Activated CD4-positive, CD25-positive, alpha-beta regulatory T cell (primary cell): ENCODE data around the gene RNU5B-1.
A peak's percentile ranks its signal among the peaks of the same experiment; 100 is the strongest.
"Not testable (repeated sequence)": the region's sequence is repeated elsewhere in the genome, so short reads cannot be mapped to it uniquely, and the experiment has no call there.

Source experiments
- DNase-seq, 4 experiments: peaks; one replicate each; lab custom pipeline; 2025; lab: John Stamatoyannopoulos, UW

The RNU5B-1 gene

DNA sequence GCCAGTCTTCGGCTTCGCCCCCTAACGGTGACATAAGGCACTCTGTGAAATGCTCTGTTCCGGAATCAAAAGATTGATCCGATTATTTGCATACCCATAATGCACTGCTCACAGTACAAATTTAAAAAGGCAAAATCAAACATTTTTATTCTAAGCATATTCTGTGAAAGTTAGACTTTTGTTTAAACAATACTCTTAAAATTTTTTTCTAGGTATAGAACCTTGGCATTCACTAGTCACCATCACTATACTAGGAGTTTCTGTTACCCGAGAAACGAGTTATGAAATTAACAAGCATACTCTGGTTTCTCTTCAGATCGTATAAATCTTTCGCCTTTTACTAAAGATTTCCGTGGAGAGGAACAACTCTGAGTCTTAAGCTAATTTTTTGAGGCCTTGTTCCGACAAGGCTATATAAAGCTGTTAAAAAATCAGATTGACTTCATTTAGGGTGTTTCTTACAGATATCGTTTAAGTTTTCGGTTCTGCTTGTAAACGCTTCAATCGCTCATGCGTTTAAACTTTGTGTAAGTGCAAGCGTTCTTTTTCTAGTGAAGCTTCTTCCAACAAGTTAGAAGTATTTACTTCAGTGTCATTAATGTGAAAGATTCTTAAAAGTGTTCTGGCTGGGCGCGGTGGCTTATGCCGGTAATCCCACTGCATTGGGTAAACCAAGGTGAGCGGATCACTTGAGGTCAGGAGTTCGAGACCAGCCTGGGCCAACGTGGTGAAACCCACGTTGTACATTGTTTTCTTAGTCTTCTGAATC, at the start of gene RNU5B-1:
Gene RNU5B-1, plus strand, starts transcription at position 297 of the 769 bp plus-strand sequence.
- DNase-seq: peak; percentile 41 to 75 (median 58)

DNA sequence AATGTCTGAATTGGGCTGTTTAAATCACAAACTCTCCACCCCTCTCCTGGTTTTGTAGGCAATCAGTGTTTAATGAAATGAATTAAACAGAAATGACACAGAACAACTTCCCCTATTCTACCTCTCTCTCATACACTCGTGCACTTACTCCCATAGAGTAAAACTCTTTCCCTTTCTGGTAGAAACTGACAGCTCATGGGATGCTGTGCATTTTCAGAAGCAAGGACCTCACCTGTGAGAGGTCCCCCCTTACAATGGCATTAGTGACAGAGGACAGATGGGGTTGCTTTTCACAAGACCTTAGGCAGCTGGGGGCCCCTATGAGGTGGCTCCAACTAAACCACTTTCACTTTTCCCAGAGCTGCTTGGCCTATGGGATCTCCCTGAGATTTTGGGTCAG, 49.7 kb upstream of the RNU5B-1 start:
- no peak for DNase-seq

DNA sequence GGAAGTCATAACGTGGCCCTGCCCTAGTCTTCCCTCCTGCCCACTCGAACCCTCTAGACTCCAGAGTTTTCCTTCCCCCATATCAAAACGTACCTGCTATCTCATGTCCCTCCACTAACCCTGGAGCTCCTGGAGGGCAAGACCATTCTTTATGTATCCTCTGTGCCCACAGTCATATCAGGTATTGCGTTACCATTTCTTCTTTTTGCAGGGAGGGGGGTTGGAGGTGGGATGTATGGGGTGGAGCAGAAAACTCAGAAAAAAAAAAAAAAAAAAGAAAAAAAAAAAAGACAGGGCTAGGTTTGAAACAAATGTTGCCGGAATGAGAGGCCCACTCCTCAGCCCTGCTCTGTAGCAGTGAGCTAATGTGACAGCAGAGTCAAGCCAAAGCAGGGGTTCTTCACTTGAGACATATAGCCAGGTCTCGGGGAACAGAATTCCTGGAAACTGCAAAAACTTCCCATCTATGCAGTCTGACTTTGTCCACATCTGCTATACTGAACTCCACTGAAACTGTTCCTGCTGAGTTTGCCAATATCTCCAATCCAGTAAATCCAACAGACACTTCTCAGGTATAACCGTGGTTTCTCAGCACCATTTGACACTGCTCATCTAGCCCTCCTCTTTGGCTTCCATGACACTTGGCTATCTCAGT, 48.9 kb upstream of the RNU5B-1 start:
- DNase-seq: no peak

DNA sequence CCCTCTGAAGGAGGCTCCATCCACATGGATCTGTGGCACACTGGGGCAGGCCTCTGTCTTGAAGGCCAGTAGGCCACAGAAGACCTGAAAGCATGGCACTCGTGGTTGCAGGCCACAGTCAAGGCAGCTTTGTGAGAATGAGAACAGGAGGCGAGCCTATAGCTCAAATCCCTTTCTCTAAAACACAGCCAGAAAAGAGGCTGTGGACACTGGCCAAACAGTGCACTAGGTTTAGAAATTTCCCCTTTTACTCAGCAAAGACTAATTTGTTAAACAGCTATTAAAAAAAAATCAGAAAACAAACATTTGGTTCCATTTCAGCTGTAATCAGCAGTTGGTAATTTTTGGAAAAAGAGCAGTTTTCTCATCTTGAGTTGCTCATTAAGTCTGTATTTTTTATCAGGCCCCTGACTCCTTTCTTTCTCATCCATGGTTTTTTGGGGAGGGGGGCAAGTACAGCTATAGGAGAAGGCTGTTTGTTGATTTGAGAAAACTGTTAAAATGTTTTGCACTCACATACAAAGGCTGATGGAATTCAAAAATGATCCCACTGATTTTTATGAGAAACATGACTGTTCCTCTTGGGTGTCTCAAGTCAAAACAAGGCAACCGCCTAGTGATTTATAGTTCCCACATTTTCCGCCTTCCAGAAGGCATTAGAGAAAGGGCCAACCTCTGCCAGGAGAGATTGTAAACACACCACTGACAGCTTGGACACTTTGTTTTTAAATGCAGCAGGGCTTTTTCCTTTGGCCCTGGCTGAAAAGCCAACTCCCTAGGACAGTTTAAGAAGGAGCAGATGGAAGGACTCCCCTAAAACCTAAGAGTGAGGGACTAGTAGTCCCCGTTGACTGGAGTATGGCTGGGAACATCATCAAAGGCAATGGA, 45.9 kb upstream of the RNU5B-1 start:
- no peak for DNase-seq

DNA sequence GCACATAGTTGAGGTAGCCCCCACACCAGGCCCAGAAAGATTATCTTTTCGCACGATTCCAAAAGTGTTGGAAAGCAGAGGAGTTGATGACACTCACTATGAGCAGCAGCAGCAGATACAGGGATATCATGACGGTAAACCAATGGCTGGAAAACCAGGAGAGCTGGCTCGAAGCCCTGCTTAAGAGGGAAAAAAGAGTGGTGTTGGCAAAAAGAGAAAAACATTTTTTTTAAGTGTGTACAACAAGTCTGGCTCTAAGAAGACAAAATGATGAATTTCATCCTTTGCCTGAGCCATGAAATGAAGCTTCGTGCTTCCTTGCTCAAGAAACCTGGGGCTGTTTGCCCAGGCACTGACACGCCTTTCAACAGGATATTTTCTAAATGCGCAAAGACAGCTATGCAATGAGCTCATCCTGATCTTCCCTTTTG, 45.1 kb upstream of the RNU5B-1 start:
- DNase-seq: no peak

DNA sequence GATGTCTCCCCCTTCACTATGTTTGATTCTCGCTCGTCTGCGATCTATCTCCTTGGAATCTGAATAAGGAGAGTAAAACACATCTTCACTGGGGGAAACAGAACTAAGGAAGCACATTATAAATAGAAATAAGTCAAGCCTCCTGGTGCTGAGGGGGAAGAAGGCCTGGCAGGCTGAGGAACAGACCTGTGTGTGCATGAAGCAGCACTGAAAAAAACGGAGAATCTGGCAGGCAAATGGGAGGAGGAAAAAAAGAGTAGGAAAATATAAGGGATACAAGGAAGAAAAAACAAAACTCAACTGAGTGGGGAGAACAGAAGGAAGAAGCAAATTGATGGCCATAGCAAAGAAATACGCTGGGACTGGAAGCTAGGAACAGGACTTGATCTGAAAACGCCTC, 43.5 kb upstream of the RNU5B-1 start:
- DNase-seq: no peak

DNA sequence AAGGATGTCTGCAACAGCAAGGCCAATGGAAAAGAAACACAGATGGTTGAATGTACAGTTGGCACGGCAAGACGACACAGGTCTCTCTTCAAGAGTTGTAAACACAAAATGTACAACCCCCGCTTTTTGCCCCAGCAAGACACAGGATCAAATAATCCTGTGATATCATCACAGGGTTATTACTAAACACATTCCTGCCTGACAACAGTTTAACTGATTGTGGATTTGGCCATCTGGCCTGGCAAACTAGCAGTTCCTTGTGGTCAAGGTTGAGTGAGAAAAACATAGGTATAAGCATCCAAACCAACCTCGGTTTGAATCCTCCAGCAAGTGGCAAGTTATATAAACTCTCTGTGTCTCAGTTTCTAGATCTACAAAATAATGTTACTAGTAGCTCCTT, 41.2 kb upstream of the RNU5B-1 start:
- DNase-seq: no peak

DNA sequence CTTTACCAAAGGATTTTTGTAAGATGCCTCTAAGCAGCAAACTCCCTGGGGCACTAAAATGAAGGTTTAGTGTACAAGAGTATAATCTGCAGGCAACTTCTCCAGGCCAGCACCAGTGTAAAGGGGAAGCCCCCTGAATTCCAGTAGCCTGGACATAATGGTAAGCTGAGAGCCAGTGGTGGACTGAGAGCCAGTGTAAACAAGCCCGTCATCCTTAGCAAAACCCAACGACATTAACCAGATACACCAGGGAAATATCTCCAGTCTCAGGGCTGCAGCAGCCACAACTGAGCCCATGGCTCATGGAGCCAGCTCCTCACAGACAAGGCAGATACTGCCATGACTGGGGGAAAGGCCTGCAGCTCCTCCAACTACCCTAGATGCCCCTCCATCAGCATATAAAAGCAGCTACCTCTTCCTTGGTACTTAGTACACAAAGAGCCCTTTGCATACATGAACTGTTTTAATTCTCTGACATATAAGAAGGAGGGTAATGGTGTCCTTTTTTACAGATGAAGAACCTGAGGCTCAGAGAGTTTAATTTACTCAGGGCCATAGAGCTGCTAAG, 39.5 kb upstream of the RNU5B-1 start:
- no peak for DNase-seq

DNA sequence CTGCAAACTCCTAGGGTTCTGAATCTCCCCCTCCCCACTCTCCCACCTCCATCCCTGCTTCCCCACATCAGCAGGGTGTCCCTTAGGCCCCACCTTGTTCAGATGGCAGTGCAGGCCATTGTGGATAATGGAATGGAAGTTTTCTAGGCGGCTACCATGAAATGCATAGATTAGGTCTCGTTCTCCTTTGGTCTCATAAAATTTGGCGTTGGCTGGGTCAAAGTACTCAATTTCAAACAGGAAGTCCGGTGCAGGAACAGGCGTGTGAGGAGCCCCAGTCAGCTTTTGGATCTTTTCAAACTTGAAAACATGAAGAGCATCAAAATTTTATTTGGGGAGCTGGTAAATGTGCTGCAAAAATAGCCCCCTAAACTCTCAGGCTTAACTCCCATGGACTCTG, 38.0 kb upstream of the RNU5B-1 start:
- no peak for DNase-seq

DNA sequence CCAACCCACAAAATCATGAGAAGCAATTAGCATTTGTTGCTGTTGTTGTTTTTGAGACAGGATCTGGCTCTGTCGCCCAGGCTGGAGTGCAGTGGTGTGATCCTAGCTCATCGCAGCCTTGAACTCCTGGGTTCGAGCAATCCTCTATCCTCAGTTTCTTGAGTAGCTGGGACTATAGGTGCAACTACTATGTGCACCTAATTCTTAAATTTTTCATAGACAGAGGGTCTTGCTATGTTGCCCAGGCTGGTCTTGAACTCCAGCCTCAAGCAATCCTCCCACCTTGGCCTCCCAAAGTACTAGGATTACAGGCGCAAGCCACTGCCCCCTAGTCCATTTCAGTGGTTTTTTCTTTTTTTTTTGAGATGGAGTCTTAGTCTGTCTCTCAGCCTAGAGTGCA, 36.1 kb upstream of the RNU5B-1 start:
- DNase-seq: no peak

DNA sequence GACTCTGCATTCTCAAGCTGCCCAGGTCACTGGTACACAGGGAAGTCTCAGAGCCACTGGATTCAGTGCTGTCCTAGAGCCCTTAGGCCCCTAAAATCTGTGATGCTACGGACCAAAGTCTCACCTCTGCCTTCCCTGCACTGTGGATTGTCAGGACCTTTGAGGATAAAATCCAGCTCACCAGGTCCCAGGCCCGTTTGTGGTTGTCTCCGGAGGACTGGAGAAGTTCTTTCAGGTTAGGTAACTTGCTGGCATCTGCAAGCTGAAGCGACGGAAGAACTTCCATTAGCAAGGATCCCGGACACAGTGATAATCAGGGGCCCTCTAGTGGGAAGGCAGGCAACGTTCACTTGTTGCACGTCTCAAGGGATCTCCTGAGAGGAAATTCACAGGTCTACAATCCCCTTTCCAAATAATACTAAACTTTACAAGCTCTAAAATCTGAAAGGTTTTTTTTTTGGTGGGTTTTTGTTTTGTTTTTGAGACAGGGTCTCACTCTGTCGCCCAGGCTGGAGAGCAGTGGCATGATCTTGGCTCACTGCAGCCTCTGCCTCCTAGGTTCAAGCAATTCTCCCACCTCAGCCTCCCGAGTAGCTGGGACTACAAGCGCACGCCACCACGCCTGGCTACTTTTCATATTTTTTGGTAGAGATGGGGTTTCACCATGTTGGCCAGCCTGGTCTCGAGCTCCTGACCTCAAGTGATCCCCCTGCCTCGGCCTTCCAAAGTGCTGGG, 33.5 kb upstream of the RNU5B-1 start:
- DNase-seq: not testable (repeated sequence)

DNA sequence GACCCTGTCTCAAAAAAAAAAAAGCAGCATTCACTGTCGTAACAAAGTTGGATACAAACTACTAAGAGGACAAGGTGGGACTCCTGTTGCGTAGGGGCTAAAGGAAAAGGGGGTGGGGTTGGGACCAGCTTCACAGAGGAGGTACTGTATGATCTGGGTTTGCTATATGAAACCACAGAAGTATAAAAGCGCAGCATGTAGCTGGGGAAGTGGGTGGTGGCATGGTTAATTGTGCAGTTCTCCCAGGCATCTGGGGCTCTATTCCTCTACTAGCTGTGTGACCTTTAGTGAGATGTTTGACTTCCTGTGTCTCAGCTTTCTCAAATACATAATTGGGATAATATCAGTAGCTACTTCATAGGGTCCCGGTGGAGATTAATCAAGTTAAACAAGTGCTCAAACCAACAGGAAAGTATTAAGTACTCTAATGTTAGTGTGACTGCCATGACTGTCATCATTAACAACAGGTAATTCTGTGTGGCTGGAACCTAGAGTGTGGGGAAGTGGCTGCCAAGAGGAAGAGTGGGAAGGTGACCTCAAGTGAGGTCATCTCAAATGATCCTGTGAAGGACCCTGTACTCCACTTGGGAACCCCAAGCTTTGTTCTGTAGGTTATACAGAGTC, 29.3 kb upstream of the RNU5B-1 start:
- DNase-seq: no peak

DNA sequence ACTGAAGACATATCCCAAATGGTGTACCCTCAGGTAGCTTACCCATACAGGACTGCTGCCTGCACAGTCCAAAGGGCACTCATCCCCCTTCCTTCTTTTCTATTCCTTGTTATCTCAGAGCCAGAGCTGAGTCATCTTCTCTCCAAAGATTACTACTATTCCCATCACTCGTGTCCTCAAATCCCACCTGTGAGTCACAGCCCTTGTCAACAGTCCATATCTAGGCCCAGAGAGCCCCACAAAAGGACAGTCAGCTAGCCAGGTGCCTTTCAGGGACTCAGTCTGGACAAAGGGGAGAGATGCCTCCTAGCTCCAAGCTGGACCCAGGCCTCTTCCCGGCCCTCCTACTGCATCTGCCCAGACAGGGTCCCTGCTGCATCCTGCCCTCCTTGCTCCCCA, 28.8 kb upstream of the RNU5B-1 start:
- no peak for DNase-seq

DNA sequence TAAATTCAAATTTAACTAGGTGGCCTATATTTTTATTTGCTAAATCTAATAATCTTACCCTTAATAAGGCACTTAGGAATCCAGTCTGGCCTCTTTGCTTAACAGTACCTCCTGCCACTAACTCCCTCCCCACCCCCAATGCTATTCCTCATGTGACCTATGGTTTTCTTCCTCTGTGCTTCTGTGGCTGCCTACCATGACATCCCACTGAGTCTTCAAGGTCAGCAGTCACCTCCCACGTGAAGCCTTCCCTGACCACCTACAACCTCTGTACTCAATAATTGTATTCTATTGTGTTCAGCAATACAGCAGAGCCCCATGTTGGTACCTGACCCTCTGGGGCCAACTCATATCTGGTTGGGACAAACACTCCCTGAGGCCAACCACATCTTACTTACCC, 27.5 kb upstream of the RNU5B-1 start:
- no peak for DNase-seq

DNA sequence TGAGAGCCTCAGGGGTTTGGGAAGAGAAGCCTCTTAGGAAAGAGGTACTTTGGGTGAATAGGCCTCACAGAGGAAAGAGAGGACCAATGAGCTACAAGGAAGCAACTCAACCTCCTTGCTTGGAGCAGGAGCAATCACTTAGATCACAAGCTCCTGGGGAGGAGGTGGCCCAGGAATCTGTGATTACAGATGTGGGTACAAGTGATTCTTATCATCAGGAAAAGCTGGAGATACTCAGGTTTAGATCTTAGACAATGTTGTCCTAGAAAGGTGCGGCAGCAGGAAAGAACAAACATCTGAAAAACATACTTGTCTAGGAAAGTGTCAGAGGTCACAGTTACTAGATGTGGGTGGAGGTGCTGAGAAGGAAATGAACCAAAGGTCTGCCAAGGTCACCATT, 26.0 kb upstream of the RNU5B-1 start:
- no peak for DNase-seq

DNA sequence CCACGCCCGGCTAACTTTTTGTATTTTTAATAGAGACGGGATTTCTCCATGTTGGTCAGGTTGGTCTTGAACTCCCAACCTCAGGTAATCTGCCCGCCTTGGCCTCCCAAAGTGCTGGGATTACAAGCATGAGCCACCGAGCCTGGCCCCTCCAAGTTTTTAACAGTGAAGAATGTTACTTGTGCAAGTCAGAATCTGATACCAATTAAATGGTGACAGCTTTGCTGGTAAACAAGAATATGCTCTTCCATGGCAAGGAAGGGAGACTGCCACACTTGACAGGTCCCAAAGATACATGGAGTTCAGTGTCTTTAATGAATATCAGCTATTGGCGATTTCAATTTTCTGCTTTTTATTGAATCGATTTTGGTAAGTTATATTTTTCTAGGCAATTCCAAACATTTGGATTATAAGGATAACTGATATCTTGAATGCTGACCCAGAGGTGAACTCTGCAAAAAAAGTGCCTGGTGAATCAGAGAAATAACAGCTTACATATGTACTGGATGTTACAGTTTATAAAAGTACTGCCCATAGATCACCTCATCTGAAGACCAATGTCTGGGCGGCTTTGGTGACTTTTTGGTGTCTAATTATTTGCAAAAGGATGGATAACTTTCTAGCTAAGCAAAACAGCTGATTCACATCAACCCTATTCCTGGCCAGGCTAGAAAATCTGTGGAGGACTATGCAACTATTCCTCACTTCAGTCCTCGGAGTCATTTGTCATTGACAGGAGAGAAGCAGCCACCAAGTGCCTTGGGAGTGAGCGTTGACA, 19.0 kb upstream of the RNU5B-1 start:
- DNase-seq: no peak

DNA sequence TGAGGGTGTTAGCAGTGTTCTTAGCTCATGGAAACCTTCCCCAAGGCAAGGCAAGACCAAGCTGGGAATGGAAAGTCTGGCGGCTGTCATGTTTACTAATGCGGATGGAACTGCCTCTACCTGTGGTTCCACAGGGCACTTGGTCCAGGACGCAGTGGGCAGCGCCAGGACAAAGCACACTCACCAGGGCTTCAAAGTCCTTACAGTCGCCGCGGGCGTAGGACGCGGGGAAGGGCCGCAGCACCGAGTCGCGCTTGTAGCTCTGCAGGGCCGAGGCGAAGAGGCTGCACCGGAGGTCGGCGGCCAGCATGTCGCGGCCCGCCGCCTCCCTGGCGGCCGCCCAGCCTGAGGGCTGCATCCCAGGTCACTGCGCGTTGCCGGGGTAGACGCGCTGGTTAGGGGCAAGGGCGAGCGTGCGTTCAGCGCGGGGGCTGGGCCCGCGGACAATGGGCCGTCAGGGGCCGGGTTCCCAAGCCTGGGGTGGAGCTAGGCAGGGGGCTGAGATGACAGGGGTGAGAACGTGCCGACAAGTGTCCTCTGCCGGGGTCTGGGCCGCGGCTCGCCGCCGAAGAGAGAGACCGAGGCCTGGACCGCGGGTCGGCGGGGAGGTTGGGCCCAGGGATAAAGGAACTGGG, 18.3 kb upstream of the RNU5B-1 start:
- no peak for DNase-seq

DNA sequence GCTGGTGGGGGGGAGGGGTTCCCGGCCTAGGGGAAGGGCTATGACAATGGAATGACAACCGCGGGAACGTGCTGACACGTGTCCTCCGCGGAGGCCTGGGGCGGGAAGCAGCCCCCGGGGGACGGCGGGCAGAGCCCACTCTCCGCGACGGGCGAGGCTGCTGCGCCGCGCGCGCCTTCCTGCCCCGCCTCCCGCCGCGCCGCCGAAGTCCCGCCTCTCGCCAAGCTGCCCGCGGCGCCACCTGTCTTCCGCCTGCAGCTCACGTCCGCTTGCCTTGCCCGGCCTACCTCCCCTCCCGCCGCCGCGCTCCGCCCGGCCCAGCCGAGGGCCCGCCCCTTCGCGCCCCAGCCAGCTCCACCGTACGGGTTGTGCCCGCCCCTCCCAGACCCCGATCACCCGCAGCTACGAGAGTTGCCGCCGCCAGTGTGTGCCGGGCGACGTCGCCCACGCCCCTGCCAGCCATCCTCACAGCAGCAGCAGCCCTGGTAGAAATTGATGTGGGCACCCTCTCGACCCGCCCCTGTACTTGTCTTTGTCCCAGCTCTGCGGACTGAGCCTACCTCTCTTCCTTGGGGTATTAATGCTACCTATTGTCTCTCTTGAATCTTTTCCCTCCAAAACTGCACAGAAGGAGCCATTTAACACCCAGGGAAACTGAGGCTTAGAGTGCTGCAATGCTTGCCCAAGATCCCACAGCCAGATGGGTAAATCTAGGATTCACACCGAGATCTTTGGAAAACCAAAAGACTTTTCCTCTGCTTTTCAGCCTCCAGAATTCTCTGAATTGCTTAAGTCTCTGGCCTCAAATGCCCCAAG, 17.6 kb upstream of the RNU5B-1 start, which contains the start of gene PARP16:
Gene PARP16, minus strand, starts transcription at position 180 of the 816 bp plus-strand sequence. CDS start 457 bp downstream, outside the sequence.
- peak; percentile 71 to 88 (median 85) for DNase-seq

DNA sequence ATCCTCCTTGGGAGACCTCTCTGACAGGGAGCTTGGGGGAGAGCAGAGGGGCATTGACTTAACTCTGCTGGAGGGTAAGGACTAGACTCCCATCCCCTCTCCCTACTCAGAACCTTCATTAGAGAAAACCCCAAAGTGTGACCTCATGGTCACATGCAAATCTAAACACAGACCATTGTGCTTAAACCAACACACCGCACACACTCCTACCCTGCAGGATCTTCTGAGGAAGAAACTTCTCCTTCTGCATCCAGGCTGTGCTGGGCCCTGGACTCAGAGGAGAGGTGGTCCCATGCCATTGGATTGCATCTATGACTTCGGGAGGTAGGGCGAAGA, 17.0 kb upstream of the RNU5B-1 start:
- no peak for DNase-seq
